Parathyroid adenoma (tissue), 2 donors: ENCODE results near the gene NANOS2.

Source experiments
- H2AFZ ChIP-seq: fragments of 300-600 bp; sonication (generic); one replicate; pipeline ENCODE4 v1.7.0; 2017; ENCODE audit warnings: antibody characterized with exemption, mild to moderate bottlenecking
- H3K27ac ChIP-seq: fragments of 300-600 bp; sonication (generic); one replicate; pipeline ENCODE4 v1.7.0; 2017
- H3K27me3 ChIP-seq: fragments of 300-600 bp; sonication (generic); one replicate; pipeline ENCODE4 v1.7.0; 2017; ENCODE audit warnings: low read length; ENCODE audit not compliant: control insufficient read depth, insufficient read depth
- H3K36me3 ChIP-seq: fragments of 300-600 bp; sonication (generic); one replicate; pipeline ENCODE4 v1.7.0; 2017; ENCODE audit warnings: low read length; ENCODE audit not compliant: control insufficient read depth, insufficient read depth
- H3K4me1 ChIP-seq: fragments of 300-600 bp; sonication (generic); one replicate; pipeline ENCODE4 v1.7.0; 2017; ENCODE audit warnings: control low read depth
- H3K4me2 ChIP-seq: fragments of 300-600 bp; sonication (generic); one replicate; pipeline ENCODE4 v1.7.0; 2017; ENCODE audit warnings: low read length
- H3K4me3 ChIP-seq: fragments of 300-600 bp; sonication (generic); one replicate; pipeline ENCODE4 v1.7.0; 2017; ENCODE audit warnings: low read depth, low read length
- H3K79me2 ChIP-seq: fragments of 300-600 bp; sonication (generic); one replicate; pipeline ENCODE4 v1.7.0; 2017; ENCODE audit warnings: control low read depth
- H3K9ac ChIP-seq: fragments of 300-600 bp; sonication (generic); one replicate; pipeline ENCODE4 v1.7.0; 2017; ENCODE audit warnings: mild to moderate bottlenecking
- H3K9me3 ChIP-seq: fragments of 300-600 bp; sonication (generic); one replicate; pipeline ENCODE4 v1.7.0; 2017; ENCODE audit warnings: low read length; ENCODE audit not compliant: control insufficient read depth
- CTCF ChIP-seq: fragments of 300-600 bp; sonication (generic); IDR thresholded peaks from one replicate; pipeline ENCODE4 v1.7.0; 2017; ENCODE audit warnings: antibody characterized with exemption, mild to moderate bottlenecking
- donor health status: primary hyperparathyroidism.

Gene NANOS2

GRCh38 chr19:45939792-45940514 is 25.4 kb upstream of the NANOS2 start:
- Histone ChIP-seq H3K27me3 (no peaks in the 10 kb centered on the region), H3K9ac (no peak overlapping the region), H3K4me1 (no peaks in the 10 kb centered on the region), H3K79me2 (no peaks in the 10 kb centered on the region), H3K9me3 (no peaks in the 10 kb centered on the region), H3K4me3 (no peak overlapping the region), H3K36me3 (no peaks in the 10 kb centered on the region), H3K27ac (no peak overlapping the region), H3K4me2 (no peak overlapping the region), H2AFZ (no peak overlapping the region)
- no peak for TF ChIP-seq CTCF

GRCh38 chr19:45938733-45939319 is 24.2 kb upstream of the NANOS2 start:
- no peaks in the 10 kb centered on the region for H3K9me3 ChIP-seq
- H2AFZ ChIP-seq = no peak overlapping the region
- no peaks in the 10 kb centered on the region for H3K36me3 ChIP-seq
- no peaks in the 10 kb centered on the region for H3K4me1 ChIP-seq
- H3K27me3 ChIP-seq = no peaks in the 10 kb centered on the region
- H3K79me2 ChIP-seq = no peaks in the 10 kb centered on the region
- no peak overlapping the region for H3K9ac ChIP-seq
- no peak overlapping the region for H3K4me2 ChIP-seq
- H3K27ac ChIP-seq = peak overlapping the region; percentile 5
- no peak overlapping the region for H3K4me3 ChIP-seq
- TF ChIP-seq CTCF = no peak

- Histone ChIP-seq H3K27me3 (no peaks in the 10 kb centered on the region), H3K9me3 (no peaks in the 10 kb centered on the region), H3K4me2 (no peak overlapping the region), H3K79me2 (no peaks in the 10 kb centered on the region), H2AFZ (no peak overlapping the region), H3K27ac (no peak overlapping the region), H3K9ac (no peak overlapping the region), H3K36me3 (no peaks in the 10 kb centered on the region), H3K4me1 (no peaks in the 10 kb centered on the region), H3K4me3 (no peak overlapping the region)
- TF ChIP-seq CTCF = no peak
These were observed 20.7 kb upstream of the NANOS2 start for GRCh38 chr19:45935267-45935666.

GRCh38 chr19:45934551-45935230 is 20.1 kb upstream of the NANOS2 start:
- no peak overlapping the region for H3K4me3 ChIP-seq
- no peak overlapping the region for H2AFZ ChIP-seq
- no peak overlapping the region for H3K27ac ChIP-seq
- H3K36me3 ChIP-seq = no peaks in the 10 kb centered on the region
- H3K4me1 ChIP-seq = no peaks in the 10 kb centered on the region
- no peak overlapping the region for H3K4me2 ChIP-seq
- H3K79me2 ChIP-seq = no peaks in the 10 kb centered on the region
- no peak for TF ChIP-seq CTCF
- H3K27me3 ChIP-seq = no peaks in the 10 kb centered on the region
- no peak overlapping the region for H3K9ac ChIP-seq
- no peaks in the 10 kb centered on the region for H3K9me3 ChIP-seq
